A673 (cell line): Measurements from ENCODE around the gene ZNF440. TPM values are rescaled to one million over a fixed set of nuclear protein-coding genes. Genes with fewer than 3 reads are reported as not detected.
"Not testable (repeated sequence)": the region's sequence is repeated elsewhere in the genome, so short reads cannot be mapped to it uniquely, and the experiment has no call there.

Experiments used
- BruUV-seq: library from RNA; stranded (reverse); fragments of 400-500 nt; replicated peaks from 2 replicates; lab custom pipeline; 2021; lab: Mats Ljungman, UMichigan
- CTCF ChIA-PET: fragments of 300-600 bp; sonication (Branson Sonifier 250); formaldehyde crosslinking; loops from one replicate; lab custom pipeline; 2022; ENCODE audit warnings: antibody characterized with exemption; lab: Charles Lee
- POLR2A ChIA-PET: fragments of 300-600 bp; sonication (Branson Sonifier 250); formaldehyde crosslinking; loops from one replicate; lab custom pipeline; 2022; ENCODE audit warnings: antibody characterized with exemption; ENCODE audit not compliant: low non-redundant PET; lab: Charles Lee
- DNase-seq: peaks from one replicate; pipeline ENCODE4 v3.0.0-alpha.2; 2015; ENCODE audit warnings: low spot score
- H3K27ac ChIP-seq: fragments of 200-600 bp; sonication (generic); 2 replicates; pipeline ENCODE4 v1.5.1; 2016; ENCODE audit warnings: mixed run types, low read depth, mild to moderate bottlenecking, mixed read lengths, antibody characterized with exemption, low read length; ENCODE audit not compliant: poor library complexity, severe bottlenecking
- H3K27me3 ChIP-seq: fragments of 200-600 bp; sonication (generic); replicated peaks from 2 replicates; pipeline ENCODE4 v1.6.1; 2017; ENCODE audit warnings: mixed run types, low read depth, mild to moderate bottlenecking, mixed read lengths, antibody characterized with exemption, low read length; ENCODE audit not compliant: insufficient read depth, poor library complexity
- H3K36me3 ChIP-seq: fragments of 200-600 bp; sonication (generic); 2 replicates; pipeline ENCODE4 v1.6.1; 2016; ENCODE audit warnings: mixed run types, mild to moderate bottlenecking, mixed read lengths, antibody characterized with exemption, low read length; ENCODE audit not compliant: insufficient read depth, poor library complexity, severe bottlenecking
- H3K4me1 ChIP-seq: fragments of 200-600 bp; sonication (generic); 2 replicates; pipeline ENCODE4 v1.6.1; 2017; ENCODE audit warnings: mixed run types, mild to moderate bottlenecking, mixed read lengths, antibody characterized with exemption, low read length; ENCODE audit not compliant: insufficient read depth, poor library complexity, severe bottlenecking
- H3K4me3 ChIP-seq: fragments of 200-600 bp; sonication (generic); 2 replicates; pipeline ENCODE4 v1.5.1; 2016; ENCODE audit warnings: low read depth, mixed run types, mild to moderate bottlenecking, mixed read lengths, low read length; ENCODE audit not compliant: poor library complexity, severe bottlenecking
- H3K9me3 ChIP-seq: fragments of 200-600 bp; sonication (generic); 2 replicates; pipeline ENCODE4 v1.6.1; 2016; ENCODE audit warnings: mixed run types, low read depth, mild to moderate bottlenecking, mixed read lengths, antibody characterized with exemption, low read length; ENCODE audit not compliant: poor library complexity, severe bottlenecking
- CTCF ChIP-seq: fragments of 300-800, 200-600 bp; sonication (generic); conservative IDR thresholded peaks from 2 replicates; pipeline ENCODE4 v1.5.1; 2017; ENCODE audit warnings: low read depth, mild to moderate bottlenecking, antibody characterized with exemption, low read length, moderate library complexity, mixed read lengths
- EZH2 ChIP-seq: fragments of 200-600 bp; sonication (generic); IDR thresholded peaks from 2 replicates; pipeline ENCODE4 v1.6.1; 2017; ENCODE audit warnings: borderline replicate concordance, low read depth, mild to moderate bottlenecking, mixed read lengths, antibody characterized with exemption, low read length; ENCODE audit not compliant: poor library complexity, severe bottlenecking
- intact Hi-C: fragments of 100-400 bp; cut with micrococcal nuclease; formaldehyde crosslinking; loops from one replicate; pipeline ENCODE4 v1.10.0; 2022; ENCODE audit not compliant: unreplicated experiment
- total RNA-seq: library from RNA; stranded (reverse); gene quantifications from 2 replicates; pipeline ENCODE4 v1.2.3, GENCODE V29; 2021

Gene ZNF440
- total RNA-seq, 1 experiment from 2014 or later = 7.1 TPM

GRCh38 chr19:11861301-11861700 is 47.2 kb downstream of the ZNF440 start:
- H3K9me3 ChIP-seq = peaks cover 4% of the 10 kb centered on the region
- ChIA-PET POLR2A (no interaction called here), CTCF (no interaction called here)
- no peak overlapping the region for H3K4me3 ChIP-seq
- no peaks in the 10 kb centered on the region for H3K27me3 ChIP-seq
- H3K27ac ChIP-seq = no peak overlapping the region
- no TSS peak for BruUV-seq
- TF ChIP-seq CTCF (no peak), EZH2 (no peak)
- H3K4me1 ChIP-seq = no peaks in the 10 kb centered on the region
- H3K36me3 ChIP-seq = no peaks in the 10 kb centered on the region
- no peak for DNase-seq
- intact Hi-C loops = no loop called here

- H3K27ac ChIP-seq, CTCF ChIA-PET, intact Hi-C loops, DNase-seq, POLR2A ChIA-PET, BruUV-seq, H3K27me3 ChIP-seq, H3K36me3 ChIP-seq, H3K4me1 ChIP-seq, H3K4me3 ChIP-seq: not testable (repeated sequence)
- H3K9me3 ChIP-seq = peaks cover 34% of the 10 kb centered on the region
Measured at GRCh38 chr19:11867766-11868165, 53.7 kb downstream of the ZNF440 start.

- H3K27me3 ChIP-seq = no peaks in the 10 kb centered on the region
Measured at GRCh38 chr19:11868188-11868587, 54.1 kb downstream of the ZNF440 start.

More at GRCh38 chr19:11868188-11868587, 54.1 kb downstream of the ZNF440 start:
- no peak overlapping the region for H3K4me3 ChIP-seq
- ChIA-PET POLR2A (no interaction called here), CTCF (no interaction called here)
- no peak overlapping the region for H3K27ac ChIP-seq
- peaks cover 3% of the 10 kb centered on the region for H3K36me3 ChIP-seq
- no peak for TF ChIP-seq EZH2
- no peak for TF ChIP-seq CTCF
- DNase-seq = no peak
- intact Hi-C loops = no loop called here
- H3K4me1 ChIP-seq = no peaks in the 10 kb centered on the region
- peaks cover 34% of the 10 kb centered on the region for H3K9me3 ChIP-seq
- no TSS peak for BruUV-seq
